Endothelial cell of umbilical vein (primary cell): ENCODE measurements around the gene PIGH. TPM values are rescaled to one million over a fixed set of nuclear protein-coding genes. Genes with fewer than 3 reads are reported as not detected.

Source experiments
- BruUV-seq: library from RNA; stranded (reverse); fragments of 400-500 nt; replicated peaks from 2 replicates; lab custom pipeline; 2021; lab: Mats Ljungman, UMichigan
- CTCF ChIA-PET: fragments of 300-600, 350-600 bp; sonication (Branson Sonifier 250); formaldehyde crosslinking; loops from one replicate; lab custom pipeline; 2021; ENCODE audit warnings: antibody characterized with exemption, inconsistent platforms; lab: Charles Lee
- POLR2A ChIA-PET: fragments of 300-600, 350-600 bp; sonication (Branson Sonifier 250); formaldehyde crosslinking; loops from one replicate; lab custom pipeline; 2021; ENCODE audit warnings: antibody characterized with exemption, inconsistent platforms; lab: Charles Lee
- DNase-seq: peaks from one replicate; pipeline ENCODE4 v3.0.0-alpha.2; 2011; ENCODE audit warnings: low read depth, low spot score
- FAIRE-seq: peaks from 2 replicates; lab custom pipeline; 2011; peaks lifted over from hg19 to GRCh38; lab: Jason Lieb, UNC
- H2AFZ ChIP-seq: 2 replicates; pipeline ENCODE4 v1.6.0; 2012; ENCODE audit warnings: low read depth, low read length, control low read depth, inconsistent platforms
- H3K27ac ChIP-seq: 2 replicates; pipeline ENCODE4 v1.5.1; 2011; ENCODE audit warnings: low read depth, mild to moderate bottlenecking, control low read depth, low read length, moderate library complexity; ENCODE audit not compliant: insufficient read depth
- H3K27me3 ChIP-seq, 2 experiments: 2 replicates each; pipeline versions ENCODE4 v1.6.0 to v1.6.1; 2011; ENCODE audit warnings: low read length in 2 of 2, mixed read lengths in 1 of 2; ENCODE audit not compliant: control insufficient read depth in 2 of 2, insufficient read depth in 2 of 2
- H3K36me3 ChIP-seq, 2 experiments: 2 replicates in 1 of 2; 3 replicates in 1 of 2; pipeline ENCODE4 v1.5.1; 2011; ENCODE audit warnings: low read length in 2 of 2, mild to moderate bottlenecking in 1 of 2, moderate library complexity in 1 of 2; ENCODE audit not compliant: control insufficient read depth in 2 of 2, insufficient read depth in 2 of 2; ENCODE audit errors: extremely low read depth in 1 of 2
- H3K4me1 ChIP-seq: 3 replicates; pipeline ENCODE4 v1.5.1; 2011; ENCODE audit warnings: mild to moderate bottlenecking, low read length; ENCODE audit not compliant: control insufficient read depth, insufficient read depth; ENCODE audit errors: extremely low read depth
- H3K4me2 ChIP-seq: 2 replicates; pipeline ENCODE4 v1.6.1; 2011; ENCODE audit warnings: low read length, control low read depth, mixed read lengths; ENCODE audit not compliant: insufficient read depth
- H3K4me3 ChIP-seq, 3 experiments: fragments of 200-600 bp in 1 of 3; sonication (generic), shearing (Covaris generic) in 1 of 3; replicated peaks in 1 of 3; 2 replicates each; pipeline ENCODE4 v1.5.1; 2011 to 2016; ENCODE audit warnings: control low read depth in 3 of 3, low read length in 3 of 3, mild to moderate bottlenecking in 2 of 3, inconsistent platforms in 1 of 3, low read depth in 1 of 3, moderate library complexity in 1 of 3; ENCODE audit not compliant: insufficient read depth in 1 of 3
- H3K79me2 ChIP-seq: 2 replicates; pipeline ENCODE4 v1.6.0; 2012; ENCODE audit warnings: low read length, inconsistent platforms; ENCODE audit not compliant: control insufficient read depth, insufficient read depth
- H3K9ac ChIP-seq: replicated peaks from 2 replicates; pipeline ENCODE3; 2011; ENCODE audit warnings: low read length, control low read depth; ENCODE audit not compliant: insufficient read depth; ENCODE audit errors: extremely low read depth
- H3K9me1 ChIP-seq: replicated peaks from 3 replicates; pipeline ENCODE4 v1.6.0; 2011; ENCODE audit warnings: mild to moderate bottlenecking, low read length; ENCODE audit not compliant: control insufficient read depth, insufficient read depth; ENCODE audit errors: extremely low read depth
- H3K9me3 ChIP-seq: replicated peaks from 2 replicates; pipeline ENCODE4 v1.5.1; 2012; ENCODE audit warnings: low read length, inconsistent platforms; ENCODE audit not compliant: control insufficient read depth, insufficient read depth
- H4K20me1 ChIP-seq: replicated peaks from 2 replicates; pipeline ENCODE3; 2011; ENCODE audit warnings: mild to moderate bottlenecking, low read length; ENCODE audit not compliant: control insufficient read depth, insufficient read depth; ENCODE audit errors: extremely low read depth
- CTCF ChIP-seq, 2 donors: IDR thresholded peaks; 1 replicate in 1 of 2; 2 replicates in 1 of 2; pipeline ENCODE4 v1.5.1; 2011; ENCODE audit warnings: low read length in 2 of 2, mild to moderate bottlenecking in 2 of 2, moderate library complexity in 2 of 2, control low read depth in 1 of 2, inconsistent platforms in 1 of 2, low read depth in 1 of 2; ENCODE audit not compliant: insufficient read depth in 1 of 2; ENCODE audit errors: extremely low read depth in 1 of 2
- EZH2 ChIP-seq: IDR thresholded peaks from 2 replicates; pipeline ENCODE4 v1.6.1; 2012; ENCODE audit warnings: borderline replicate concordance, low read depth, mild to moderate bottlenecking, moderate library complexity, low read length, inconsistent platforms; ENCODE audit not compliant: severe bottlenecking
- FOS ChIP-seq: IDR thresholded peaks from 2 replicates; pipeline ENCODE4 v1.6.1; 2011; ENCODE audit warnings: mild to moderate bottlenecking, low read length, moderate library complexity, borderline replicate concordance; ENCODE audit not compliant: insufficient read depth
- GATA2 ChIP-seq: IDR thresholded peaks from 2 replicates; pipeline ENCODE4 v1.7.0; 2011; ENCODE audit warnings: low read depth, mild to moderate bottlenecking, moderate library complexity, mixed read lengths, low read length; ENCODE audit not compliant: insufficient read length, insufficient read depth
- JUN ChIP-seq: IDR thresholded peaks from 2 replicates; pipeline ENCODE4 v1.6.1; 2011; ENCODE audit warnings: borderline replicate concordance, low read depth; ENCODE audit not compliant: insufficient read length, insufficient read depth
- MAX ChIP-seq: IDR thresholded peaks from 2 replicates; pipeline ENCODE4 v1.6.1; 2011; ENCODE audit not compliant: insufficient read depth, insufficient read length
- MYC ChIP-seq: IDR thresholded peaks from one replicate; pipeline ENCODE4 v1.6.1; 2011; ENCODE audit warnings: mild to moderate bottlenecking, low read depth, low read length
- POLR2A ChIP-seq: IDR thresholded peaks from 2 replicates; pipeline ENCODE4 v1.6.1; 2012; ENCODE audit warnings: low read depth, mild to moderate bottlenecking, control low read depth, low read length
- POLR2AphosphoS5 ChIP-seq: IDR thresholded peaks from 2 replicates; pipeline ENCODE4 v1.6.1; 2012; ENCODE audit warnings: low read depth, mild to moderate bottlenecking, control low read depth, low read length, moderate library complexity; ENCODE audit not compliant: insufficient read depth
- dilution Hi-C: fragments of 300-500 bp; cut with MboI; formaldehyde crosslinking; loops from one replicate; pipeline ENCODE4 v1.15.0; 2019; ENCODE audit warnings: low sequenced_read_pairs; ENCODE audit not compliant: extremely low pct_ligation_motif_present
- intact Hi-C: fragments of 100-400 bp; cut with micrococcal nuclease; formaldehyde crosslinking; loops from one replicate; pipeline ENCODE4 v1.10.0; 2022
- polyA plus RNA-seq, 4 experiments: library from polyadenylated mRNA; depleted of rRNA in 3 of 4; stranded (reverse) in 3 of 4; unstranded in 1 of 4; fragments of >200 nt; gene quantifications; 2 replicates each; pipeline versions ENCODE4 v1.2.1 to v1.2.3, GENCODE V29; 2011 to 2012; ENCODE audit warnings: missing spikeins in 1 of 4
- total RNA-seq: library from RNA; stranded (reverse); gene quantifications from 2 replicates; pipeline ENCODE4 v1.2.3, GENCODE V29; 2021

The PIGH gene
- total and polyA plus RNA-seq, 2 donors (not counting 3 experiments of a cell fraction or from before 2014, with no cell fraction given), result 12.3 to 18.0 TPM

- dilution Hi-C loops (no loop called here), intact Hi-C loops (loop anchor here (1.0 kb wide), 6 partner anchors 18 to 191 kb away; partner anchors contain the start of genes PIGH and RDH11)
- H3K9me1 ChIP-seq, result no peaks in the 10 kb centered on the region
- peaks cover 5 to 7% of the 10 kb centered on the region in 2 experiments for H3K27me3 ChIP-seq
- FAIRE-seq (peak; percentile 88), DNase-seq (peak; percentile 82)
- no peaks in the 10 kb centered on the region for H4K20me1 ChIP-seq
- TF ChIP-seq MAX (no peak), FOS (no peak), CTCF (IDR thresholded peaks at IDR 0.05; ENCODE audit: extremely low read depth in 1 of 2, insufficient read depth in 1 of 2, low read depth in 1 of 2, low read length in 2 of 2) (peak; percentile 54 to 55)
- peaks cover 28% of the 10 kb centered on the region for H3K4me1 ChIP-seq
- no peaks in the 10 kb centered on the region for H3K79me2 ChIP-seq
- H3K4me3 ChIP-seq, result no peak overlapping the region
- BruUV-seq, result no TSS peak
- peak overlapping the region; percentile 71 for H3K27ac ChIP-seq
- POLR2A ChIA-PET, result no interaction called here
- CTCF ChIA-PET, result interaction anchor here (0.6 to 6.0 kb wide), 27 partner anchors 9 to 223 kb away, joined by 3 to 437 read pairs (median 5); partner anchors contain the start of genes PIGH, RDH11, RDH12 and VTI1B
- H2AFZ ChIP-seq, result no peak overlapping the region
- H3K9ac ChIP-seq, result peak overlapping the region; percentile 81
- no peaks in the 10 kb centered on the region for H3K9me3 ChIP-seq
- no peaks in the 10 kb centered on the region for H3K36me3 ChIP-seq
- no peak overlapping the region for H3K4me2 ChIP-seq
Observed at GRCh38 chr14:67618617-67619063, 18.6 kb upstream of the PIGH start.

- no peak for DNase-seq
- ChIA-PET CTCF (interaction anchor here (0.7 to 6.9 kb wide), 5 partner anchors 10 to 94 kb away, joined by 3 to 60 read pairs (median 6); partner anchors contain the start of gene PIGH), POLR2A (no interaction called here)
- FAIRE-seq, result no peak
- Histone ChIP-seq H3K9me3 (no peaks in the 10 kb centered on the region), H3K79me2 (no peaks in the 10 kb centered on the region), H3K9me1 (no peaks in the 10 kb centered on the region), H3K4me2 (no peak overlapping the region), H3K36me3 (no peaks in the 10 kb centered on the region), H3K4me3 (no peak overlapping the region), H4K20me1 (no peaks in the 10 kb centered on the region), H2AFZ (no peak overlapping the region), H3K4me1 (no peaks in the 10 kb centered on the region), H3K27me3 (peaks cover 8 to 19% of the 10 kb centered on the region in 2 experiments), H3K27ac (no peak overlapping the region), H3K9ac (no peak overlapping the region)
- dilution Hi-C loops, result no loop called here
- no TSS peak for BruUV-seq
- no peak for TF ChIP-seq FOS
- TF ChIP-seq POLR2AphosphoS5, result no peak
- no peak for TF ChIP-seq EZH2
- TF ChIP-seq JUN, result no peak
- TF ChIP-seq MAX, result no peak
- no peak for TF ChIP-seq GATA2
- TF ChIP-seq POLR2A, result no peak
- no peak for TF ChIP-seq MYC
- TF ChIP-seq CTCF (IDR thresholded peaks at IDR 0.05; ENCODE audit: extremely low read depth in 1 of 2, insufficient read depth in 1 of 2, low read depth in 1 of 2, low read length in 2 of 2), result no peak
- intact Hi-C loops, result no loop called here
Observed at GRCh38 chr14:67610491-67610890, 10.4 kb upstream of the PIGH start.
